ENCODE data around the gene SMURF2.

- TF ChIP-seq CTCF (IDR thresholded peaks at IDR 0.05 in 2 of 3, conservative IDR thresholded peaks at IDR 0.05 in 1 of 3; ENCODE audit: control insufficient read depth in 2 of 3, extremely low read depth in 1 of 3, insufficient read depth in 1 of 3, low read depth in 3 of 3, low read length in 3 of 3), result no peak
- no peak for TF ChIP-seq EP300 (IDR thresholded peaks at IDR 0.05; ENCODE audit: borderline replicate concordance in 1 of 2, control insufficient read depth in 1 of 2, low read depth in 2 of 2, low read length in 2 of 2)
- no peak for TF ChIP-seq POLR2AphosphoS5 (IDR thresholded peaks at IDR 0.05; ENCODE audit: low read length)
- no peak for TF ChIP-seq ELK1 (IDR thresholded peaks at IDR 0.05; ENCODE audit: low read depth, low read length)
- TF ChIP-seq E2F8 (IDR thresholded peaks at IDR 0.05; ENCODE audit: low read depth, partially characterized antibody), result no peak
- no peak for TF ChIP-seq SRF (IDR thresholded peaks at IDR 0.05; ENCODE audit: low read depth in 2 of 2, low read length in 2 of 2)
- TF ChIP-seq TCF7 (IDR thresholded peaks at IDR 0.05; ENCODE audit: borderline replicate concordance), result no peak
- no peak for TF ChIP-seq PRDM15 (CRISPR knock-in tag; IDR thresholded peaks at IDR 0.05)
- no peak for TF ChIP-seq BCL11A (IDR thresholded peaks at IDR 0.05; ENCODE audit: low read depth, low read length)
- no peak for TF ChIP-seq EZH2 (IDR thresholded peaks at IDR 0.05; ENCODE audit: borderline replicate concordance, control insufficient read depth, low read depth, low read length)
- no peak for TF ChIP-seq NRF1 (conservative IDR thresholded peaks at IDR 0.05; ENCODE audit: low read depth, low read length)
- TF ChIP-seq ZNF687 (IDR thresholded peaks at IDR 0.05), result no peak
- TF ChIP-seq E2F4 (IDR thresholded peaks at IDR 0.05; ENCODE audit: low read depth, low read length), result no peak
- no peak for TF ChIP-seq POLR2A (IDR thresholded peaks at IDR 0.05; ENCODE audit: low read depth, low read length)
Measured at GRCh38 chr17:64621772-64622171, 40.3 kb downstream of the SMURF2 start.
